Dermis blood vessel endothelial cell (primary cell): ENCODE measurements around the gene UBE3C. TPM values are rescaled to one million over a fixed set of nuclear protein-coding genes. Genes with fewer than 3 reads are reported as not detected.
"Not testable (repeated sequence)": the region's sequence is repeated elsewhere in the genome, so short reads cannot be mapped to it uniquely, and the experiment has no call there.

Source experiments
- DNase-seq: peaks from one replicate; pipeline ENCODE4 v3.0.0; 2010
- total RNA-seq: library from RNA; depleted of rRNA; stranded (reverse); fragments of >200 nt; gene quantifications from 2 replicates; pipeline ENCODE4 v1.2.3, GENCODE V29; 2014

Gene UBE3C
- total RNA-seq, 1 donor from 2014 or later = 116 TPM

DNA sequence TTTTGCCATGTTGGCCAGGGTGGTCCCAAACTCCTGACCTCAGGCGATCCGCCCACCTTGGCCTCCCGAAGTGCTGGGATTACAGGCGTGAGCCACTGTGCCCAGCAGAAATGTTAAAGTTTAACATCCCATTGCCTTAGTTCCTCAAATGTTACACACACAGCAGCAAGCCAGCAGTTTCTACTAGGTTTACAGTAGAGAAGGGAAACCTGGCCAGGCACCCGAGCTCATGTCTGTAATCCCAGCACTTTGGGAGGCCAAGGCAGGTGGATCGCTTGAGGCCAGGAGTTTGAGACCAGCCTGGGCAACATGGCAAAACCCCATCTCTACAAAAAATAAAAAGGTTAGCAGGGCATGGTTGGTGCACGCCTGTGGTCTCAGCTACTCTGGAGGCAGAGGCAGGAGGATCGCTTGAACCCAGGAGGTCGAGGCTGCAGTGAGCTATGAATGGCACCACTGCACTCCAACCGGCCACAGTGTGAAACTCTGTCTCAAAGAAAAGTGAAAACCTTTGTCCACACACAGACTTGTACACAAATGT is 135.4 kb downstream of the UBE3C start:
- not testable (repeated sequence) for DNase-seq

GRCh38 chr7:157274991-157275427 is 136.3 kb downstream of the UBE3C start:
- DNase-seq = no peak

- no peak for DNase-seq
Observed at GRCh38 chr7:157276091-157276561, 137.4 kb downstream of the UBE3C start.

DNA sequence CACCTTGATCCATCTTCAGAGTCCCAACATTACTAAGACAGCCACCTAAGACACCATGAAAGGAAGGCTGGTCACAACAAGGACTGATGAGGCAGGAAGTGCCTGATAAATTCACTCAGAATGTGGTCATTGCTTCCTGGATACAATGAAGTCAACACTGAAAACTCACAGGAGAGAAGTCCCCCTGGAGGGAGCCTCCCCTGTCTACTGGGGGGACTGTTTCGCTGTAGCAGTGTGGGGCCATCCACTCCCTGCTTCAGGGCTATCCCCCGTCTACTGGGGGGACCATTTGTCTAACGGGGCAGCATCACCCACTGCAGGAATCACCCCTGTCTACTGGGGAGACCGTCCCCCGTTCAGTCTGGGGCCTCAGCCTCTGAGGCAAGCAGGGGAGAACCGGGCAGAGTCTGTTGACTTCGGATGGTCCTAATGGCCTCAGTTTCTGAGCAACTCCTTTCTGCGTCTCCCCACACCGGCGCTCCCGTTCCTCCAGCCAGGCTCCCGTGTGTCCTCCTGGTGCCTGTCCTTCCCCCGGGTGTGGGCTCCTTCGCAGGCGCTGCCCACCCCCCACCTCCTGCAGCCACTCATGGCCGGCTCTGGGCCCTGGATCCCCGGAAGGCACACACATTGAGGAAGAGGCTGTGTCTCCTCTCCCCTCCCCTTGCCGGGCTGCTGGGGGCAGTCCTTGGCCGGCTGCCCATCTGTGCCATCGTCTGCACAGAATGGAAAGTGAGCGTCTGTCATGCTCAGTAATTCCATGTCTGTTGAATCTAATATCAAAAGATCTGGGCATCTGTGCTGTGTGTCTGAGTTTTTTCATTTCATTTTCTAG is 138.2 kb downstream of the UBE3C start:
- peak; percentile 69 for DNase-seq

- DNase-seq = not testable (repeated sequence)
Observed at GRCh38 chr7:157277568-157277967, 138.8 kb downstream of the UBE3C start.

- DNase-seq = no peak
Observed at GRCh38 chr7:157278167-157278790, 139.6 kb downstream of the UBE3C start.

GRCh38 chr7:157278791-157279724 is 140.3 kb downstream of the UBE3C start:
- DNase-seq = peak; percentile 43

- DNase-seq = peak; percentile 43
Observed at GRCh38 chr7:157279741-157280215, 141.1 kb downstream of the UBE3C start.

- no peak for DNase-seq
Observed at GRCh38 chr7:157280216-157280841, 141.6 kb downstream of the UBE3C start.

- no peak for DNase-seq
Observed at GRCh38 chr7:157281221-157281998, 142.7 kb downstream of the UBE3C start.

DNA sequence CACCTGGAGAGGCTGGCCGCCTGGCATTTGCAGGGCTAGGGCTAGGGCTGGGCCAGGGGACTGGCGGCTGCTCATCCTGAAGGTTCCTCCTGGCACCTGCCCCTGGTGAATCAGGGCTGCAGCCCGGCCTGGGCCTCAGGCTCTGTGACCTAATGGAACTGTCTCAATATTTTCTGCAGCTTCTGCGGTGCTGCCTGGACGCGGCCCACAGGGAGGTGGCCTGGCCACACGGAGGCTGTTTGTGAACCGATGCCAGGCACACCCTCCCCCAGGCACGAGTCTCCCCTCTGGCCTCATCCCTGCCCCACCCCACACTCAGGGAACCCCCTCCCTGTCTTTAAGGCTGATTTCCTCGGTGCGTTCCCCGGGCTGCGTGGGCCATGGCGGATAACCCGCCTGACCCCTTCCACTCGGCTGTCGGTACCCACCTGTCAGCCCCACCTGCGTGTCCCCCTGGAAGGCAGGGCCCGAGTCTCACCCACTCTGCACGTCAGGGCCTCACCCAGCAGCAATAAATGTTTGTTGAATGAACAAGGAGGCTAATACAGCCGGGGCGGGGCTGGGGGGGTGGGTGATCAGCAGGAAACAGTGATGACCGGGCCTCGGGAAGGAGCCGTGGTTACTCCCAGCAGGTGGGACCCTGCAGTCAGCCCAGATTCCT is 143.5 kb downstream of the UBE3C start:
- no peak for DNase-seq

DNA sequence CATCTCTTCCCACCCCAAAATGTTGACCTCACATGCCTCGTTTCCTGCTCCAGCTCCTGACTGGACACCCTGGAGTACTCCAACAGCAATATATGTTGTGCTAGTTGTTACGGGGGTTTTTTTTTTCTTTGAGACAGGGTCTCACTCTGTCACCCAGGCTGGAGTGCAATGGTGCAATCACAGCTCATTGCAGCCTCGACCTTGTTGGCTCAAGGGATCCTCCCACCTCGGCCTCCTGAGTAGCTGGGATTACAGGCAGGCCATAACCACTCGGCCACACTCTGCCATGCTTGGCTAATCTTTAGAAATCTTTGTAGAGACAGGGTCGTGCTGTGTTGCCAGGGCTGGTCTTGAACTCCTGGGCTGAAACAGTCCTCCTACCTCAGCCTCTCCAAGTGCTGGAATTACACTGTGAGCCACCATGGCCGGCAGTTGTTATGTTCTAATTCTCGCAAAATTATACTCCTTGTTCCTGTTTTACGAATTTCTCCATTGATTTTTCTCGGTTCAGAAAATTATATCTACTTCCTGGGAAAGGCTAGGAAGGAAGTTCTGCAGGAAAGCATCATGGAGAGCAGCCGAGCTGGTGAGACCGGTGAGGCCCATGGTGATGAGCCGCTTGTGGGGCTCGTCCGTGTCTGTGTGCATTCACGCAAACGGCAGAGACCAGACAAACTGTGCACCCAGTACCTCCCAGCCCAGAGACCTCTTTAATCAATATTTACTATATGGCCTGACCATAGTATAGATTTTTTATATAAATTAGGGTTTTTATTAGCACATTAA is 145.7 kb downstream of the UBE3C start:
- DNase-seq = no peak

- DNase-seq = no peak
Observed at GRCh38 chr7:157291404-157292080, 152.8 kb downstream of the UBE3C start.

- no peak for DNase-seq
Observed at GRCh38 chr7:157292258-157292657, 153.5 kb downstream of the UBE3C start.

DNA sequence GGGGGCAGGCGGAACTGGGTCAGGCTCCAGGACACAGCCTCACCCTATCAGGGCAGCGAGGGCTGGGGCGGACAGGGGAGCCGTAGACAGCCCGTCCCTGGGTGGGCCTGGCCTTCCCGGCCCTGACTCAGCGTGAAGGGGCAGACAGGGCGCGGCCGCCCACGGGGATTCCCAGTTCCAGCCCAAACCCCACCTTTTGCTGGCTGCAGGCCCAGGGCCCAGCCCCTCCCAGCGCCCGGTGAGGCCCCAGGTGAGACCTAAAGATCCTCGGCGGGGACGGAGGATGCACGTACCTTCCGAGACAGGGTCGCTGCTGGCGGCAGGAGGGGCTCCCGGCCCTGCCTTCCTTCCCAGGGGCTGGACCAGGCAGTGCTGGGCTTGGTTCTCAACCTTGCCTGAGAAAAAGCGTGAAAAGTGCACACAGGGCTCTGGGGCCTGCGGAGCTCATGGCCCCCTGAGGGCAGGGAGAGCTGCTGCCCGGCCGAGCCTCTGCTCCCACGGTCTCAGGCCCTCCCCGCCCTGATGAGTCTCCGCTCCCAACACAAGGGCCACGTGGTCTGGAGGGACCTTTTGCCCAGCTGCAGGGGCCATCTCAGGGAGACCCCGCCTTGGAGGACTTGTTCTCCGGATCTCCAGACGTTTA is 154.2 kb downstream of the UBE3C start:
- no peak for DNase-seq

DNA sequence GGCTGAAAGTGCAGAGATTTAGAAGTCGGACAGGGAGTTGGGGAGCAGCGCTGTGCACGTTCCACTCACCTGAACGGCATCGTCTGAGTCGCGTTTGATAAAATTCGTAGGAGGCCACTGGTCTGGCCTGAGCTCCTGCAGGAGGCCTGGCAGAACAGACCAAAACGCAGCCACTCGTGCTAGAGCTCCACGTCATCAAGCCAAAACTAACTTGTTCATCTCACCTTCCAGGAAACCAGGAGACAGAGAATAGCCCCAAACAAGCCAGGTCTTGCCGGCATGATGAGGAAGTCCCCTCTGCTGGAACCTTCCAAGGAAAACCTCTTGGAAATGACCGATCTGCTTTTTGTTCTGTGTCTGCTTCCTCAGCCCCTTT is 154.7 kb downstream of the UBE3C start:
- no peak for DNase-seq

DNA sequence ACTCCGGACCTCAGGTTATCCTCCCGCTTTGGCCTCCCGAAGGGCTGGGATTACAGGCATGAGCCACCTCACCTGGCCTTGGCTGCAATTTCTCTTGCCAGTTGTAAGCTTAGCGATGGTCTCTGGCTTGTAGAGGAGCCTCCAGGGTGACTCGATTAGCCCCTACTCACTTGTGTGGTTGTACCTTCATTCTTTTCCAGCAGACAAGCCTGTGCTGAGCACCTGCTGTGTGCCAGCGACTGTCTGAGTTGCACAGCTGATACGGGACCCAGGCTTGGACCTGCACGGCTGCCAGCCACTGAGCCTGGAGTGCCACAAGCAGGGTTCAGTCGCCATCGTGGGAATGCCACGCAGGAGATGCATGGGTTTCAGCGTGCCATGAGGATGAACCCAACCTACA is 156.0 kb downstream of the UBE3C start:
- no peak for DNase-seq

DNA sequence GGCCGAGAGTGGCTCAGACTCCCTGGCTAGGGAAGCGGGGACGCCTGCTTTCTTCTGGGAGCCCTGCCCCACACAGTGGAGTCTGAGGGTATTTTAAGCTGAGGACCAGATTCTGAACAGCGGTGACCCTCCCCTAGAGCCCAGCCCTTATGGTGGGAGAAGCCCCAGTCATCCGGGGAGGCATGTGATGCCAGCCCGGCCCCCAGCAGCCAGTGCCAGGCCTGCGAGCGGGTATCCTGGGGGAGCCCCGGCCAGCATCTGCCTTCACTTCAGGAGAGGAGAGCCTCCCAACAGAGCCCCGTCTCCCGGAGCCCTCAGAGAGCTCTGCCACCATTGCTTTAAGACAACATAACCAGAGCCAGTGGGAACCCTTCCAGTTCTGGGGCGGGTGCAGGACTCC is 156.6 kb downstream of the UBE3C start:
- DNase-seq = no peak

DNA sequence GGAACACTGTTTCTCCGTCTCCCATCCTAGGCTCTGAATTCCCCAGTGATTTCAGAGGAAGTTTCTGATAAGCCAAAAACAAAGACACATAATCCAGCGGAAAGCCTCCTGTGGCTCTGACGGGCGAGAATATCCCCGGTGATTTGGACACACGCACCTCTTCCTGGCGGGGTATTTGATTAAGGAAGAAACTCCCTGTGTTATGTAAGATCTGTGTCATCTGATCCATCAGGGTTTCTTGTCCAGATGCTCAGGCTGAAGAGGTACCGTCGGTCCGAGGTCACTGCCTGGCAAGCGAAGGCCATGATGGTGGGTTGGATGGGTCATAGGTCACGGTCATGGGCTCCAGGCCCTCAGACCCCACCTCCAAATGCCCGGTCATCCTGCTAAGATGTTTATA is 158.5 kb downstream of the UBE3C start:
- DNase-seq = no peak
